Caco-2 (cell line): ENCODE measurements around the gene ALPK3. TPM values are rescaled to one million over a fixed set of nuclear protein-coding genes. Genes with fewer than 3 reads are reported as not detected.

Source experiments
- BruUV-seq: library from RNA; stranded (reverse); fragments of 400-500 nt; replicated peaks from 2 replicates; lab custom pipeline; 2021; lab: Mats Ljungman, UMichigan
- CTCF ChIA-PET: fragments of 300-600 bp; sonication (Branson Sonifier 250); formaldehyde crosslinking; loops from one replicate; lab custom pipeline; 2022; ENCODE audit warnings: antibody characterized with exemption; lab: Charles Lee
- POLR2A ChIA-PET: fragments of 300-600 bp; sonication (Branson Sonifier 250); formaldehyde crosslinking; loops from one replicate; lab custom pipeline; 2022; ENCODE audit warnings: antibody characterized with exemption; lab: Charles Lee
- DNase-seq, 2 experiments: peaks; one replicate each; pipeline versions ENCODE4 v3.0.0 to v3.0.0-alpha.2; 2020 to 2022
- H3K27me3 ChIP-seq: replicated peaks from 2 replicates; pipeline ENCODE4 v1.6.0; 2011; ENCODE audit warnings: low read length; ENCODE audit not compliant: control insufficient read depth, insufficient read depth
- H3K36me3 ChIP-seq: 2 replicates; pipeline ENCODE4 v1.5.1; 2011; ENCODE audit warnings: low read length; ENCODE audit not compliant: control insufficient read depth, insufficient read depth
- H3K4me1 ChIP-seq: fragments of 250-450 bp; sonication (Bioruptor Pico); 2 replicates; pipeline ENCODE4 v1.5.1; 2020; ENCODE audit warnings: mild to moderate bottlenecking
- H3K4me3 ChIP-seq: 2 replicates; pipeline ENCODE4 v1.5.1; 2011; ENCODE audit warnings: low read depth, mild to moderate bottlenecking, control low read depth, low read length
- H3K9me3 ChIP-seq: fragments of 250-450 bp; sonication (Bioruptor Pico); 2 replicates; pipeline ENCODE4 v1.5.1; 2020; ENCODE audit warnings: mild to moderate bottlenecking, moderate library complexity
- H3K27ac Mint-ChIP-seq: one replicate; pipeline ENCODE4 v1.8.0; 2022; ENCODE audit warnings: mixed read lengths; ENCODE audit not compliant: unreplicated experiment
- H3K27me3 Mint-ChIP-seq: one replicate; pipeline ENCODE4 v1.8.0; 2022; ENCODE audit warnings: mixed read lengths; ENCODE audit not compliant: insufficient read depth, unreplicated experiment
- H3K36me3 Mint-ChIP-seq: one replicate; pipeline ENCODE4 v1.8.0; 2022; ENCODE audit warnings: mild to moderate bottlenecking, mixed read lengths; ENCODE audit not compliant: insufficient read depth, unreplicated experiment
- H3K4me1 Mint-ChIP-seq: one replicate; pipeline ENCODE4 v1.8.0; 2022; ENCODE audit warnings: low read depth, mixed read lengths; ENCODE audit not compliant: unreplicated experiment
- H3K4me3 Mint-ChIP-seq: one replicate; pipeline ENCODE4 v1.8.0; 2022; ENCODE audit warnings: mild to moderate bottlenecking, moderate library complexity, mixed read lengths; ENCODE audit not compliant: unreplicated experiment
- H3K9me3 Mint-ChIP-seq: one replicate; pipeline ENCODE4 v1.8.0; 2022; ENCODE audit warnings: mixed read lengths; ENCODE audit not compliant: unreplicated experiment
- CTCF ChIP-seq, 2 experiments: fragments of 200-600 bp in 1 of 2; IDR thresholded peaks; 1 replicate in 1 of 2; 2 replicates in 1 of 2; pipeline versions ENCODE4 v1.5.1 to v1.8.0; 2011 to 2022; ENCODE audit warnings: antibody characterized with exemption in 1 of 2, control low read depth in 1 of 2, inconsistent platforms in 1 of 2, low read depth in 1 of 2, low read length in 1 of 2, mild to moderate bottlenecking in 1 of 2, moderate library complexity in 1 of 2; ENCODE audit not compliant: insufficient read depth in 1 of 2, severe bottlenecking in 1 of 2, unreplicated experiment in 1 of 2
- intact Hi-C: fragments of 100-400 bp; cut with micrococcal nuclease; formaldehyde crosslinking; loops from one replicate; pipeline ENCODE4 v1.10.0; 2022; ENCODE audit not compliant: unreplicated experiment
- total RNA-seq: library from RNA; stranded (reverse); gene quantifications from 2 replicates; pipeline ENCODE4 v1.2.3, GENCODE V29; 2022

Gene ALPK3
- total RNA-seq, 1 experiment from 2014 or later, result 0.43 TPM

GRCh38 chr15:84859144-84859543, 42.0 kb downstream of the ALPK3 start:
- Histone ChIP-seq H3K4me3 (no peak overlapping the region), H3K4me1 (peaks cover 12% of the 10 kb centered on the region), H3K9me3 (no peaks in the 10 kb centered on the region), H3K27me3 (no peaks in the 10 kb centered on the region), H3K36me3 (no peaks in the 10 kb centered on the region)
- TF ChIP-seq CTCF (IDR thresholded peaks at IDR 0.05; ENCODE audit: insufficient read depth in 1 of 2, low read depth in 1 of 2, low read length in 1 of 2, severe bottlenecking in 1 of 2, unreplicated experiment in 1 of 2), result no peak
- CTCF ChIA-PET, result no interaction called here
- no peak overlapping the region for H3K27ac Mint-ChIP-seq
- H3K4me3 Mint-ChIP-seq, result no peak overlapping the region
- H3K9me3 Mint-ChIP-seq, result no peaks in the 10 kb centered on the region
- POLR2A ChIA-PET, result no interaction called here
- no TSS peak for BruUV-seq
- DNase-seq, result no peak
- no peaks in the 10 kb centered on the region for H3K27me3 Mint-ChIP-seq
- intact Hi-C loops, result no loop called here
- peaks cover 7% of the 10 kb centered on the region for H3K4me1 Mint-ChIP-seq
- H3K36me3 Mint-ChIP-seq, result no peaks in the 10 kb centered on the region

- no peaks in the 10 kb centered on the region for H3K27me3 Mint-ChIP-seq
- H3K36me3 Mint-ChIP-seq, result no peaks in the 10 kb centered on the region
These were observed 42.5 kb downstream of the ALPK3 start for GRCh38 chr15:84859651-84860050.

GRCh38 chr15:84861781-84862180, 44.6 kb downstream of the ALPK3 start:
- Mint-ChIP-seq H3K4me3 (no peak overlapping the region), H3K36me3 (no peaks in the 10 kb centered on the region), H3K27ac (no peak overlapping the region), H3K27me3 (no peaks in the 10 kb centered on the region), H3K9me3 (no peaks in the 10 kb centered on the region), H3K4me1 (no peaks in the 10 kb centered on the region)
- Histone ChIP-seq H3K4me1 (peaks cover 14% of the 10 kb centered on the region), H3K4me3 (no peak overlapping the region), H3K36me3 (no peaks in the 10 kb centered on the region), H3K9me3 (no peaks in the 10 kb centered on the region), H3K27me3 (no peaks in the 10 kb centered on the region)
- POLR2A ChIA-PET, result no interaction called here
- CTCF ChIA-PET, result interaction anchor here (1.0 kb wide), 1 partner anchor 17 kb away, joined by 4 read pairs; no protein-coding TSS in a partner anchor
- BruUV-seq, result no TSS peak
- intact Hi-C loops, result no loop called here
- no peak for TF ChIP-seq CTCF (IDR thresholded peaks at IDR 0.05; ENCODE audit: insufficient read depth in 1 of 2, low read depth in 1 of 2, low read length in 1 of 2, severe bottlenecking in 1 of 2, unreplicated experiment in 1 of 2)
- DNase-seq, result no peak

More at GRCh38 chr15:84859651-84860050, 42.5 kb downstream of the ALPK3 start:
- BruUV-seq, result no TSS peak
- Mint-ChIP-seq H3K4me3 (no peak overlapping the region), H3K9me3 (no peaks in the 10 kb centered on the region), H3K4me1 (peaks cover 7% of the 10 kb centered on the region), H3K27ac (no peak overlapping the region)
- Histone ChIP-seq H3K36me3 (no peaks in the 10 kb centered on the region), H3K27me3 (no peaks in the 10 kb centered on the region), H3K9me3 (no peaks in the 10 kb centered on the region), H3K4me1 (peaks cover 14% of the 10 kb centered on the region), H3K4me3 (no peak overlapping the region)
- intact Hi-C loops, result no loop called here
- DNase-seq, result no peak
- POLR2A ChIA-PET, result no interaction called here
- TF ChIP-seq CTCF (IDR thresholded peaks at IDR 0.05; ENCODE audit: insufficient read depth in 1 of 2, low read depth in 1 of 2, low read length in 1 of 2, severe bottlenecking in 1 of 2, unreplicated experiment in 1 of 2), result no peak
- CTCF ChIA-PET, result no interaction called here
